ENCODE results near the gene KRTAP5-9.
"Not testable (repeated sequence)": the region's sequence is repeated elsewhere in the genome, so short reads cannot be mapped to it uniquely, and the experiment has no call there.

KRTAP5-9 gene, protein sequence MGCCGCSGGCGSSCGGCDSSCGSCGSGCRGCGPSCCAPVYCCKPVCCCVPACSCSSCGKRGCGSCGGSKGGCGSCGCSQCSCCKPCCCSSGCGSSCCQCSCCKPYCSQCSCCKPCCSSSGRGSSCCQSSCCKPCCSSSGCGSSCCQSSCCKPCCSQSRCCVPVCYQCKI

DNA sequence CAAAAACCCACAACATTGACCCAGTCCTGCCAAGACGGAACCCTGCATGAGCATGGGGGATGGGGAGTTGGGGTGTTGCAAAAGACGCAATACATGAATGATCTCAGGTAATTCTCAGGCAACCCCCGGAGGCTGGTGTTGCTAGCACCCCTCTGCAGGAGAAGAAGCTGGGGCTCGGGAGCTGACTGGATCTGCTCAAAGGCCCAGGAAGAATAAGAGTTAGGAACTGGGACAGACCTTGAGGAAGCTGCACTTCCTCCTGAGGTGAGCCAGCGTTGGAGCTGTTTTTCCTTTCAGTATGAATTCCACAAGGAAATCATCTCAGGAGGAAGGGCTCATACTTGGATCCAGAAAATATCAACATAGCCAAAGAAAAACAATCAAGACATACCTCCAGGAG, at the start of gene KRTAP5-9:
Gene KRTAP5-9, plus strand, starts transcription at position 301 of the 400 bp plus-strand sequence. CDS start 238 bp downstream, outside the sequence.
- DNase-seq, result no peak

DNA sequence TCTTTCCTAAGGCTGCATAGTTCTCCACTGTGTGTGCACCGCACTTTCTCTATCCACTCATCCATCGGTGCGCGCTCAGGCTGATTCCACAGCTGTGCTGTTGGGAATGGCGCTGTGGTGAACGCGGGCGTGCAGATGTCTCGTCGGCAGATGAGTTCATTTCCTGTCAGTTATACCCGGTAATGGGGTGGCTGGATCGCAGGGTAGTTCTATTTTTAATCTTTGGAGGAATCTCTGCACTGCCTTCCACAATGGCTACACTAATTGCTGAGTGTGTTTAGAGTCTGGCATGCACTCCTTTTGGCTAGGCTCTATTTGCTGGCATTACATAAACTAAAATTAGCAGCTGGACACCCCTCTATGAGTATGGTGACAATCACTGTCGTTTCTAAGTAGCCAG, 49.1 kb upstream of the KRTAP5-9 start:
- DNase-seq, result no peak

DNA sequence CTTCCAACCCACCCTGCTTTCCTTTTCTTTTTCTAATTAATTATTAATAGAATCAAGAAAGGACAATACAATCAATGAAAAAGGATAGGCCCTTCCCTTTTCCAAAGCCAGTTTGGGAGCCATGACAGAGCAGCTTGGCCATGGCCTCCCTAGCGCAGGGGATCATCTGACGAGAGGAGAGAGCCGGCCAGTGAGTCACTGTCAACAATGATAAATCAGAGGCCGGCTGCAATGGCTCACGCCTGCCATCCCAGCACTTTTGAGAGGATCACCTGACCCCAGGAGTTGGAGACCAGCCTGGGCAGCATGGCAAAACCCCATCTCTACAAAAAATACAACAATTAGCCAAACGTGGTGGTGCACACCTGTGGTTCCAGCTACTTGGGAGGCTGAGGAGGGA, 48.7 kb upstream of the KRTAP5-9 start:
- DNase-seq, result no peak

DNA sequence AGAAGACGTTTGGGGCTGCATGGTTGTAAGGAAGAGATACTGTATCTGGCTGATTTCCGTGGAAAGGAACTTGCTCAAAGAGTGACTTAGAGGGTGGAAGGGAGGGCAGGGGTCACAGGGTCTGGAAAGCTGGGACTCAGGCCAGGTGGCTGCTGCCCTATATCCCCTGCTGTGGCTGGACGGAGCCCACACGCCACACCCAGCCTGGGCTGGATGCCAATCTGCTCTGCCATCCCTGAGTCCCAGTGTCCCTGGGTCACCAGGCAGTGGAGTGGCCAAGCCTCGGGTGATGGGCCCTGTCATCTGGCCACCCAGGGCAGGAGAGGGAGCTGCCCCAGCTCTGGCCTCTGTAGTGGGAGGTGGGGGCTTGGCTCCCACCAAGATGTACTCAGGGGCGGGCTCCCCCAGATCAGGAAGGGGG, 47.6 kb upstream of the KRTAP5-9 start:
- DNase-seq, result no peak

DNA sequence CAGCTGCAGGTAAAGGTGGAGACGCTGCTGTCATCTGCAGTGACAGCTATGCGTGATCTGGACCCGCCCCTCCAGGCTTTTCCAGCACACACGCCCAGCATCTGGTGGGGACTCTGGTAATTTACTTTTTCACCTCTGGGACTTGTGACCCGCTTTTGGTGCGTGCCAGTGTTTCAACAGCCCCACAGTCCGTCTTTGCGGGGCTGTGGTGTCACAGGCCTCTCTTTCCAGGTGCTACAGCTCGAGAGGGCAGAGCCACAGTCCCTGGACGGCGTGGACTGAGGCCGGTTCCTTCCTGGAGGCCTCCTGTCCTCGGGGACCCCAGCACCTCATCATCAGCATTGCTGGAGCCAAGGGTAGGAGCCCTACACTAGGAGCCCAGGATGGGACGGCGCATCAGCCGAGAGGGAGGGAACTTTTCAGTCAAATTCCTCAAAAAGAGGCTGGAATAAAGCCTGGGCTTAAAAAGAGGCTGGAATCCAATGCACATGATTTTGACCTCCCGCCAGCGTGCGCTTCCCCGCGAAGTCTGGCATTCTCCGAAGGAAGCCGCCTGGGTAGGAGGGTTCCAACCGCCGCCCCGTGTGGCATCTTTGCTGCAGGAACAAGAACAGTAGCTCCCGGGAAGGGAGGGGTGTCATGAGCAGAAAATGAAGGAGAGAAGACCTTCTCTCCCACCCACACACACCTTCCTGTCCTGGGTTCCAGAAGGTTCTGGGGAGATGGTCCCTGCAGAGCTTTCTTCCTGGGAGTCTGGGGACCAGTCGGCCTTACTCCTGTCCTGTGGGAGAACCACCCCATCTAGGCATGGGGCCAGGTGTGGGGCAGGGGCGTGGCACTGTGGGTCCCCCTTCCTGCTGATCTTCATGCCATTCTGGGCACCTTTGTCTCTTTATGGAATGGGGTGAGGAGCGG, 46.9 kb upstream of the KRTAP5-9 start:
- DNase-seq, result no peak

DNA sequence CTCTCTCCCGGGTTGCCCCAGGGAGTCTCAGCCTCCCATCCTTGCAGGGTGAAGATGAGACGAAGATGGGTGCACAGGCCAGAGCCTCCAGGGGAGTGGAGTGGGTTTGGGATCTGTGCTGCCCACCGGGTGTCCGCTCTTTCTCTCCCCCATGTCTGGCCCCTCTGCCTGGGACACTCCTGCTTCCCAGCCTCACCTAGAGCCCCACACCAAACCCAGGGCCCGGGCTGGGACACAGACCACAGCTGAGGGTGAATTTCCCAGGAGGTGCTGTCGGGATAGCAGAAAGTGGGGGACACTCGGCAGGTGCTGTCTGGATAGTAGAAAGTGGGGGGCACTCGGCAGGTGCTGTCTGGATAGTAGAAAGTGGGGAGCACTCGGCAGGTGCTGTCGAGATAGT, 46.2 kb upstream of the KRTAP5-9 start:
- DNase-seq, result no peak

DNA sequence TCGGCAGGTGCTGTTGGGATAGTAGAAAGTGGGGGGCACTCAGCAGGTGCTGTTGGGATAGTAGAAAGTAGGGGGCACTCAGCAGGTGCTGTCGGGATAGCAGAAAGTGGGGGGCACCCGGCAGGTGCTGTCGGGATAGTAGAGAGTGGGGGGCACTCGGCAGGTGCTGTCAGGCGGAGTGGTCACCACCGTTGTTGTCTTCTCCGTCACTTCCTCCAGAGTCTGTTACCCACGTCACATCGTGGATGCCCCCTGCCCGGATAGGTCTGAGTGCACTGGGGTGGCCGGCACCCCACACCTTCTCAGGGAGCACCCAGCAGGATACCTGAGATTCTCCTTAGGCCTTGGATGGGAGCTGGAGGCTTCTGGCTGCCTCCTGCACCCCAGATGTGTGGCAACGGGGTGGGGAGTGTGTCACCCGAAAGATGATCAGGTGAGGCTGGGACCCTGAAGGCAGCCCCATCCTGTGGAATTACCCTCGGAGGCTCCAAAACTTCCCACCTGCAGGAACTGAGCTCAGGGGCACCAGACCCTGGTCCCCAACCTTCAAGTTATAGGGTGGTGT, 45.3 kb upstream of the KRTAP5-9 start:
- no peak for DNase-seq

DNA sequence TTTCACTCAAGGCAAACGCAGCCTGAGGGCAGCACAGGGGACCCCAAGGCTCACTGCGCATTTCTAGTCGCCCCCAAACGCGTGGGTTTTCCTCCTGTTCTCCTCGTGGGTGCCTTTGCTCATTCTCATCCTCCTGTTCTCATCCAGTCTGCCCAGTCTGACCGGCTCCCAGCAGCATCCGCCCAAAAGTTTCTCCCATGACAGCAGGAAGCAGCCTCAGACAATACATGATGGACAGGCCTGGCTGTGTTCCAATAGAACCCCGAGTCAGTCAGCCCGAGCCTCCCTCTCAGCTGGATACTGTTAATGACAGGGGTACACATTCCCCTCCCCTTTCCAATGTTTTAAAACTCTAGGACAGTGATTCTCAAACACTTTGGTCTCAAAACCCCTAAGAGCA, 43.7 kb upstream of the KRTAP5-9 start:
- DNase-seq, result no peak

DNA sequence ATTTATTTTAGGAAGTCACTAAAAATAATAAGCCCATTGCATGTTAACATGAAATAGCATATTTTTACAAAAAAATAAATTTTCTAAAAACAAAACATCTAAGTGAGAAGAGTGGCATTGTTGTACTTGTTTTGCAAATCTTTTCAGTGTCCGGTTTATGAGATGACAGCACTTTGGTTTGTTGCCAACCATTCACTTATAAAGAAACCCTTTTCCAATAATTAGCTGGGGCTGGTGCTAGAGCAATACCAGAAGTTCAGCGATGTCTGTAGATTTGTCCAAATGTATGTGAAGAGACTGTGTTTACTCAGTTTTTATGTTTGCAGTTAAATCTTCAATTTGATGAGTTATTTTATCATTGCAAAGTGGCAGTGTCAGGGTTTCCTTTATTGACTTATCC, 43.2 kb upstream of the KRTAP5-9 start:
- no peak for DNase-seq

DNA sequence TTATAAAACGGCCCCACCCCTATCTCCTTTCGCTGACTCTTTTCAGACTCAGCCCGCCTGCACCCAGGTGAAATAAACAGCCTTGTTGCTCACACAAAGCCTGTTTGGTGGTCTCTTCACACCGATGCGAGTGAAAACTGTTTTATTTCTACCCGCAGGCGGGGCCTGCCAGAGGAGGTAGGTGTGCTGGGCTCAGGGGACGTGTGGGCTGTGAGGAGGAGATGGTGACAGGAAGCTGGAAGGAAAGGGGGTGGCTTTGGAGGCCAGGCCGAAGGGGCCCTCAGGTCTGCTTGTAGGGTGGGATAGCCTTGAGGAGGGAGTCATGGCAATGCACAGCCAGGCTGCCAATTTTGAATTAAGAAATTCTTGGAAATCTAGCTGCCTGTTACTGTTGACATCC, 42.4 kb upstream of the KRTAP5-9 start:
- DNase-seq, result no peak

DNA sequence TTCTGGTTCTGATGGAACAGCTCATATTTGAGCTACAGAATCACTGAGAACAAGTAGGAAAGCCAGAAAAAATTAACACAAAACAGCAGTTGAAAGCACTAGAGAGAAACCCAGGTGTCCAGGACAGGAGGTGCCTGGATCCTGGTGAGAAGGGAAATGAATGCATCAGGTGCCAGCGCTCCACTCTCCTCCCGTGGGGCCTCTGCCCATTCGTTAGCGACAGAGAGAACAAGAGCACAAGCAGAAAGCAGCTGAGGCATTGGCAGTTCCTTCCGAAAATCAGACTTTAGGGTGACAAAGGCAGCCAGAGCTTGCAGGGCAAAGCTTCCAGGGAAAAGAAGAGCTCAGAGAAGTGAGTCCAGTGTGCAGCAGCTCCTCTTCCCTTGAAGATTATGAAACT, 41.1 kb upstream of the KRTAP5-9 start:
- no peak for DNase-seq

DNA sequence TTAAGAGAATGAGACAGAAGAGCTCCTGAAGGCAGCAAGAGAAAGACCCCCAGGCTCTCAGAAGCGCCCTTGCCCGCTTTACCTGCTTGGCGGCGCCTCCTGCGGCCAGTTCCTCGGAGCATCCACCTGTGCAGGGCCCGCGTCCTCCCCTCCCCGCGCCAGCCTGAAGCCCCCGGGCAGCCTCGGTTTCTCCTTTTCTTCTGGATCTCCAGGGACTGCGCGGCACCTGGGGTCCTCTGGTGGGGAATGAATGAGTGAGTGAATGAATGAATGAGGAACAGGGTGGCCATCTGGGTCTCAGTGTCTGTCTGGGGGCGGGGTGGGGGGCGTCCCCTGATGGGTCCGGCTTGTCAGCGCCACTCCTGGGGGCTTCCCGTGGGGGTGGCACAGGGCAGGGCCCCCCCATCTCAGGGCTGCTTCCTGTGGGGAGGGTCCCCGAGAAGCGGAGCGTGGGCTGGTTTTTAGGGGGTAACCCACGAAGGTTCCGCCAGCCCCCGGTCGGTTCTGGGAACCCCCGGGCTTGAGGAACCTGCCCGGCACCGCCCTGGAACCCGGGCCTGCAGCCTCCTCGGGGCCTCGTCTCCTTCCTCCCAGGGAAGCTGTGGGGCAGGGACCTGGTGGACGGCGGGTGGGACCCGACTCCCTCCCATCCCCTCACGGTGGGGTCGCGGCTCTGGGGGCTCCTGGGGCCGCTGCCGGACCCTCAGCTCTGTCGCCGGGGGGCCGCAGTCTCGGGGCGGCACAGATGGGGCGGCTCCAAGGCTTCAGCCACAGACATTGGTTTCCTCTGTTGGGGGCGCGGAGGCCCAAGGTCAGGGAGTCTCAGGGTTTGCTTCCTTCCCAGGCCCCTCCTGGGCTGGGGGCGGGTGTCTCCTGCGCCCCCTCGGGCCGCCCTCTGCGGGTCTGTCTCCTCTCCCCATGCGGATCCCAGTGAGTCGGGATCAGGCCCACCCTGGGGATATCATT, 29.4 kb upstream of the KRTAP5-9 start:
- DNase-seq, result no peak

DNA sequence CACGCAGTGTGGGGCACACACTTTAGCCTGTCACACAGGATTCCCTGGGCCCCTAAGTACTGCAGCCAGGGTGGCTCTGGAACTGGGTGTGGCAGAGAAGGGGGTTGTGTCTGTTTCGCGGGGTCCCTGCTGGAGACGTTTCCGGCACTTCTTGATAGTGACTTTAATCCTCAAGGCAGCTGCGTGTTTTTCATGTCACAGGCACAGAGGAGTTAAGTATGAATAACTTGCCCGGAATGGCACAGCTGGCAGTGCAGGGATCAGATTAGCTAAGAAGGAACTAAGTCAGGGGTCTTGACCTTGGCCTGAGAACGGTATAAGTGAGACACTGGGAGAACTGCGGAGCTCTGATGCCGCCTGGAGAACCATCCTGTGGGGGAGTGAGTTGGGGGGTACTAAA, 28.7 kb upstream of the KRTAP5-9 start:
- DNase-seq, result no peak

DNA sequence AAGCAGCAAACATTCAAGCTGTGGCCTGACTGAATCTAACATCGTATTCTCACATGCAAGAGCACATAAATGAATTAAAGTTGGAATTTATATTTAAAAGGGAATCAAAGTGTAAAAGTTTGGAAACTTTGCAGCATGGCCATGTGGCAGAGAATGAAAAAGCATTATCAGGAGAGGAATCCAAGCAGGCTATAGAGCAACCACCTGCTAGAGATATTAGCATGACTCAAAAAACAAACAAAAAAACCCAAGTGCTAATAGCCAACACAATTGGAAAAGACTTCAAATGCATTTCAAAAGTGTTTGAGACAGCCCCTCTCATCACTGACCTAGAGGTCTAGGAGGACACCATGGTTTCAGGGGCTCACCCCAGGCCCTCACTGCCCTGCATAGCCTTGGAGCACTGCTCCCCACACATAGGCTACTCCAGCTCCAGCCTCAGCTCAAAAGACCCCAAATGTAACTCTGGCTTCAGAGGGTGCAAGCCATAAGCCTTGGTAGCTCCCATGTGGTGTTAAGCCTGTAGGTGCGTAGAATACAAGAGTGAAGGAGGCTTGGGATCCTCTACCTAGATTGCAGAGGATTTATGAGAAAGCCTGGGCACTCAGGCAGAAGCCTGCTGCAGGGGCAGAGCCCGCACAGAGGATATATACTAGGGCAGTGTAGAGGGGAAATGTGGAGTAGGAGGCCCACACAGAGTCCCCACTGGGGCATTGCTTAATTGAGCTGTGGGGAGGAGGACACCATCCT, 22.9 kb upstream of the KRTAP5-9 start:
- no peak for DNase-seq

DNA sequence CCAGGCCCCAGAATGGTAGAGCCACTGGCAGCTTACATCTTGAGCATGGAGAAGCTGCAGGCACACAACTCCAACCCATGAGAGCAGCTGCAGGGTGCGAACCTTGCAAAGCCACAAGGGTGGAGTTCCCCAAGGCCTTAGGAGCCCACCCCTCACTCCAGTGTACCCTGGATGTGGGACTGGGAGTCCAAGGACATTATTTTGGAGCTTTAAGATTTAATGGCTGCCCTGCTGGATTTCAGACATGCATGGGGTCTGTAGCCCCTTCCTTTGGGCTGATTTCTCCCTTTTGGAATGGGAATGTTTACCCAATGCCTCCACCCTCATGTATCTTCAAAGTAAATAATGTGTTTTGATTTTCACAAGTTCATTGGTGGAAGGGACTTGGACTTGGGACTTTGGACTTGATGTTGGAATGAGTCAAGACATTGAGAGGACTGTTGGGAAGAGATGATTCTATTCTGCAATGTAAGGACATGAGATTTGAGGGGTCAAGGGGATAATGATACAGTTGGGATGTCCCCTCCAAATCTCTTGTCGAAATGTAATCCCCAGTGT, 22.2 kb upstream of the KRTAP5-9 start:
- no peak for DNase-seq

DNA sequence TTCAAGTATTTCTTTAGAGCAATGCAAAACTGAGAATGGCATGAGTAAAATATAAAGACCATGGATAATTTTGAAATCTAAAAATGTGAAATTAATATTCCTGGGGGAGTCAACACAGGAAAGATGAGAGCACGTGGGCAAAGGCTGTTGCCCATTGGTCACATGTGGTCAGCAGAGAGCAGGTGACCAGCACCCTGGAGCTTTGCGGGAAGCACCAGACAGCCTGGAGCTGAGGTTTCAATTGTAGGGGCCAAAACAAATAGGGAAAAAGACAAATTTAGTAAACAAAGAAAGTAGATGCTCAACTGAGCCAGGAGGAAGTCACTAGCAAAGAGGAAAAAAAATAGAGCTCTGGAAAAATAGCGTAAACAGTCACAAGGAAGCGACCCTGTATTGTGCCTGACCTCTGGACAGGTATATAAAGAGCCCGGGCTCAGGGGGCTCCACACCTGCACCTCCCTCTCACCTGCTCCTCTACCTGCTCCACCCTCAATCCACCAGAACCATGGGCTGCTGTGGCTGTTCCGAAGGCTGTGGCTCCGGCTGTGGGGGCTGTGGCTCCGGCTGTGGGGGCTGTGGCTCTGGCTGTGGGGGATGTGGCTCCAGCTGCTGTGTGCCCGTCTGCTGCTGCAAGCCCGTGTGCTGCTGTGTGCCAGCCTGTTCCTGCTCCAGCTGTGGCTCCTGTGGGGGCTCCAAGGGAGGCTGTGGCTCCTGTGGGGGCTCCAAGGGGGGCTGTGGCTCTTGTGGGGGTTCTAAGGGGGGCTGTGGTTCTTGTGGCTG, 21.2 kb upstream of the KRTAP5-9 start, which contains the start of gene KRTAP5-7:
Gene KRTAP5-7, plus strand, starts transcription at position 472 of the 780 bp plus-strand sequence. Its CDS starts 34 bp downstream, at position 506.
- DNase-seq, result not testable (repeated sequence)

DNA sequence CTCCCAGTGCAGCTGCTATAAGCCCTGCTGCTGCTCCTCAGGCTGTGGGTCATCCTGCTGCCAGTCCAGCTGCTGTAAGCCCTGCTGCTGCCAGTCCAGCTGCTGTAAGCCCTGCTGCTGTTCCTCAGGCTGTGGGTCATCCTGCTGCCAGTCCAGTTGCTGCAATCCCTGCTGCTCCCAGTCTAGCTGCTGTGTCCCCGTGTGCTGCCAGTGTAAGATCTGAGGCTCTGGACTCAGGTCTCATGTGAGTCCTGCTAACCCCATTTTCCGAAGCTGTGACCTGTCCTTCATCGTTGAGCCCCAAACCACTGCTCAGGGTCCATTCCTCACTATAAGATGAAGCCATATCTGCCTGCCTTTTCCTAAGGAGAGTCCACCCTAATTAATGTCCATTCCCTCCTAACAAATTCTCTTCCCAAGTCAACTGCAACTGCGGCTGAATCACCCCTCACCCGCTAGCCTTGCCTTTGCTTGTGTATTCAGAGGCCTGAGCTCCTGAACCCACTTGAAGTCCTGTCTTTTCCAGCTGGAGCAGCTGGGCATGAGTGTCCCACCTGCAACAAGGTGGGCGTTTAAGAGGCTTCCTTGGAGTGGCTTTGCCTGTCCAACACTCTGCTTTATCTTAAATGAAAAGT, 20.5 kb upstream of the KRTAP5-9 start:
- DNase-seq, result no peak

DNA sequence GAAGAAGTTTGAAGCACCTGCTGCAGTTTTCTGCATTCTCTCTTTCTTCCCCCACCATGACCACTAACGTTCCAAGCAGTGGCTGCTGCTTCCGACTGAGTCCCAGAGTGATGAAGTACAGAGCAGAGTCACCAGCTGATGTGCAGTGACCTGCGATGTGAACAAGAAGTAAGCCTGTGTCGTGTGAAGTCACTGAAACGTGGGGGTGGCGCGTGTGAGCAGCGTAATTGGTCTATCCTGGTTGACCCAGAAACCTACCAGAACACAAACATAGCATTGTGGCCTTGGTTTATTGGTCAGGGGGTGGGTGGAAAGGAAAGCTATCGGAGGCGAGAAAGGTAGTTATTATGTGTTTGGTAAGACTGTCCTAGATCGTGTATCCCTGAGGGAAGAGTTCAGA, 17.6 kb upstream of the KRTAP5-9 start:
- DNase-seq, result no peak

DNA sequence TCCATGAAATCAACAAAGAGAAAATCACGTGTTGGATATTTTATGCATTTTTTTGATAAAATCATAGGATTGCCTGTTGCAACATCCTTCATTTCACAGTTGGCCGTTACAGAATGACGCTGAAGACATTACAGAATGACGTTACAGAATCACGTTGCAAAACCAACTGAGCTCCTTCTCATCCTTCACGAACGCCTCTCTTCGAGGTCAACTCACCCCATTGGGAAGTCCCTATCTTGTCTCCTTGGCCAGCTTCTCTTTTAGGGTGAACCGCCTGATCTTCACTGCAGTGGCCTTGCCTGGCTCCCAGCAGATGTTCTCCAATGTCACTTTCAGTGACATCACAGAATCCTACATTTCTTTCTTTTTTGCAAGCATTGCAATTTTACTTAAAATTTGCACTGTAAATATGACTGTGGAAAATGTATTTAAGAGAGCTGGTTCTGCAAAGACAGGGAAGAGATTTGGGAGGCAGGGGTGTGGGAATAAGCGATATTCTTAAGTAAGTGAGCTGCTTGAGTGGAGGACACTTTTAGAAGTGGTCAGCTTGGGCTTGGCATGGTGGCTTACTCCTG, 16.1 kb upstream of the KRTAP5-9 start:
- no peak for DNase-seq

Measured in NCI-H2107 (cell line).